T-helper 17 cell (primary cell): Measurements from ENCODE around the gene TADA2A. TPM values are rescaled to one million over a fixed set of nuclear protein-coding genes. Genes with fewer than 3 reads are reported as not detected.

Experiments
- ATAC-seq: fragments of 150-1000 bp; cut with Tn5 transposase; 2 replicates; pipeline ENCODE4 v1.10.0; 2021; ENCODE audit warnings: mild to moderate bottlenecking, moderate library complexity
- DNase-seq, 3 donors: peaks; one replicate each; pipeline versions ENCODE4 v3.0.0 to v3.0.0-alpha.2; 2020 to 2021
- H3K9me3 ChIP-seq: one replicate; pipeline ENCODE4 v1.7.0; 2013; ENCODE audit warnings: low read length, mild to moderate bottlenecking; ENCODE audit not compliant: control insufficient read depth, poor library complexity, severe bottlenecking
- H3K27ac Mint-ChIP-seq: one replicate; pipeline ENCODE4 v1.8.0; 2022; ENCODE audit warnings: mild to moderate bottlenecking, moderate library complexity, mixed read lengths
- H3K27me3 Mint-ChIP-seq: one replicate; pipeline ENCODE4 v1.8.0; 2022; ENCODE audit warnings: mixed read lengths
- H3K36me3 Mint-ChIP-seq: one replicate; pipeline ENCODE4 v1.8.0; 2022; ENCODE audit warnings: low read depth, mixed read lengths
- H3K4me1 Mint-ChIP-seq: one replicate; pipeline ENCODE4 v1.8.0; 2022; ENCODE audit warnings: mild to moderate bottlenecking, mixed read lengths
- H3K4me3 Mint-ChIP-seq: one replicate; pipeline ENCODE4 v1.8.0; 2022; ENCODE audit warnings: mild to moderate bottlenecking, moderate library complexity, mixed read lengths
- total RNA-seq, 4 donors: library from RNA in 2 of 4; stranded (reverse) in 2 of 4; gene quantifications; one replicate each; pipeline ENCODE4 v1.2.3 and lab custom pipeline; 2022 to 2026

Gene TADA2A
- total RNA-seq (10 to 100 TPM; 11.1 to 13.9 TPM), total RNA-seq (lab: John Stamatoyannopoulos, UW) (15.0 to 43.3 reads per million in 2 donors)

GRCh38 chr17:37406635-37407461, at the start of gene TADA2A, which contains the start of gene ACACA:
Gene TADA2A (plus strand): TSS chr17:37406886. CDS start chr17:37411366, 4,480 bp downstream.
Gene ACACA (minus strand): TSS chr17:37406836. CDS start chr17:37406299, 537 bp downstream.
- H3K4me3 Mint-ChIP-seq = peak within 1 kb of the TSS; percentile 96
- peak within 1 kb of the TSS; percentile 91 for H3K27ac Mint-ChIP-seq
- H3K27me3 Mint-ChIP-seq = no peaks in the 10 kb centered on the region
- H3K36me3 Mint-ChIP-seq = peaks cover 4% of the 10 kb centered on the region
- peaks cover 24% of the 10 kb centered on the region for H3K4me1 Mint-ChIP-seq
- peak; percentile 60 to 74 (median 71) for DNase-seq
- no peaks in the 10 kb centered on the region for H3K9me3 ChIP-seq
- peak; percentile 94 for ATAC-seq

DNA sequence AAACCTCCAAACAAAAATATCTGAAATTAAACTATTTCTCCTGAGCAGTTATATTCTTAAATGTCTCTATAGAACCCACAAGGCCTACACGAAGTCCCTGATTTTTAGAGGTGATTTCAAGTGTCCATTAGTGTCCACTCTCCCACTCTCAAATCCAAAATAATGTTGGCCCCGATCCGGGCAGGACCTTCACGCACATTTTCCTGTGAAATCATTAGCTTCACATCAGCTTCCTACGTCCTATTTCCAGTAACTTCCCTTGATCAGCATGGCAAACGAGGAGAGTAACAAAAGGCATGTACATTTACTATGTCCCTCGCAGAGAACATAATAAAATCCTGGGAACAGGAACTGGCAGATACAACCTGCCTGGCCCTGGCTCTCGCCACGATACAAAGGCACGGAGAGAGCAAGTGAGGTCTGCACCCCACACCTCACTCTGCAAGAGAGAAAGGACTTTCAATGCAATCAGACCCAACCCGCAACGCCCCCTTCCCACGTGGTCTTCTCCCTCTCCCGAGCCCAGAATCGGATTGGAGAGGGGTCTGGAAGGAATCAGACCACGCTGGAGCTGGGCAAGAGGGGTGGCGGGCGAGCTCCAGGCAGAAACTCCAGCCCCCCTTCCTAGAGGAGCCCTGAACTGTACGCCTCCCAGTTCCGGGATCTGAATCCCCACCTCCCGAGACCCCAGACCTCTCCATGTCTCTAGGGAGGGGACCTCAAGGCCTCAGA, 48.4 kb upstream of the TADA2A start:
- DNase-seq (peak in 2 of 3 donors; percentile 4 to 11), ATAC-seq (no peak)
- H3K9me3 ChIP-seq = no peaks in the 10 kb centered on the region
- peak overlapping the region; percentile 89 for H3K4me3 Mint-ChIP-seq
- H3K27me3 Mint-ChIP-seq = no peaks in the 10 kb centered on the region
- peaks cover 13% of the 10 kb centered on the region for H3K4me1 Mint-ChIP-seq
- H3K27ac Mint-ChIP-seq = peak overlapping the region; percentile 88
- H3K36me3 Mint-ChIP-seq = no peaks in the 10 kb centered on the region

DNA sequence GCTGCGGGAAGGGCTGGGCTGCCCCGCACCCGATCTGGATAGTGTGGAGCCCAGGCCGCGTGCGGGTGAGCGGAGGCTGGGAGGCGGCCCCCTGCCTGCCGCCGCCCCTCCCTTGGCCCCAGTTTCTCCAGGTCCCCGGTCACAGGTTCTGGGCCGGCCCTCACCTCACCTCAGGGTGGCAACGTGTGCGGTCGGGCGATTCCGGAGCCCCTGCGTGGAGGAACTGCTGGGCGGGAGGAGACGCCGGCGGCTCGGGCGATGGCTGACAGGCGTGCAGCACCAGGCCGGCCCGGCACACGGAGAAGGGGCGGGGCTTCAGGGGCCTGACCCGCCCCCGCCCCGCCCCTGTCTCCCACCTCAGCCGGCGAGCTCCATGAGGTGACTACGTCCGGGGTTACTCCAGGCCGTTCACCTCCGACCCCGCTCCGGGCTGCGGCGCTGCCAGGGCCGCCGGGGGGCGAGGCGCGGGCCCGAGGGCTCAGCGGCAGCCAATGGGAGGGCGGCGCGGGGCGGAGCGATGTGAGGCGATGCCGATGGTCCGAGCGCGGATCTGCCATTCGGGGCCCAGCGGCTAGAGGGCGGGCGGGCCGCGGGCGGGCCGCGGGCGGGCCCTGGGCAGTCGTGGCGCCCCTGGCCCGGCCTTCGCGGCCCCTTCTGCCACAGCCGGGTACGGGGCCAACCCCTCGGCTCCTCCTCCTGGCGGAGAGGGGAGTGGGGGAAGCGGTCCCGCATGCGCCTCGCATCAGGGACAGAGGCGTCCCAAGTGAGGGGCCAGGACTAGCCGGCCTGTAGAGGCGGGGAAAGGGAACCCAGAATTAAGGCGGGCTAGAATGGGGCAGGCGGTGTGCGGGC, 47.6 kb upstream of the TADA2A start:
- Mint-ChIP-seq H3K4me3 (peak overlapping the region; percentile 89), H3K27me3 (no peaks in the 10 kb centered on the region), H3K27ac (peak overlapping the region; percentile 88), H3K4me1 (peaks cover 13% of the 10 kb centered on the region), H3K36me3 (no peaks in the 10 kb centered on the region)
- ATAC-seq = peak; percentile 96
- no peaks in the 10 kb centered on the region for H3K9me3 ChIP-seq
- peak; percentile 82 to 91 (median 90) for DNase-seq

DNA sequence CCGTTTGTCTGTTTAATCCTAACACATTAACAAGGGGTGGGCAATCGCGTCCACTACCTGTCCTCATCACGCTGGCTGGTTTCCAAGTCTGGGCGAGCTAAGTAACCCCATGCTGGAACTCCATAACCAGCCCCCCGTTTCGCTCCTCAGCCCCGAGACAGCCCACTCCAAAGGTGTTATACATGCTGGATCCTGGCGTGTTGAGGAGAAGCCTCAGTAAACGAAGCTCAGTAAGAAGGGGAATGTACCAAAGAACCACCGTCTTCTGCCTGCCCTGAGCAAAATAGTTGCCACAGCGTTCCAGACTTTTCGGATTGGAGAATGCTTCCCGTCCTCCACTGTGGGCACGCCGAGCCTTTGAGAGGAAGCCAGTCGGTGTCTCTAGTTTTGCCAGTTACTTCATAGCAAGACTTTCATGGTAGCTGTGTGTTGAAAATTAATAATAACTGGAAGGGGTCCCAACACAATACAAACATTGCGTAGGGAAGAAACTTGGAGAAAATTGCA, 47.0 kb upstream of the TADA2A start:
- no peaks in the 10 kb centered on the region for H3K27me3 Mint-ChIP-seq
- H3K9me3 ChIP-seq = no peaks in the 10 kb centered on the region
- H3K4me3 Mint-ChIP-seq = peak overlapping the region; percentile 81
- DNase-seq (peak in 1 of 3 donors; percentile 5), ATAC-seq (no peak)
- H3K36me3 Mint-ChIP-seq = no peaks in the 10 kb centered on the region
- H3K27ac Mint-ChIP-seq = peak overlapping the region; percentile 41
- H3K4me1 Mint-ChIP-seq = peaks cover 13% of the 10 kb centered on the region

DNA sequence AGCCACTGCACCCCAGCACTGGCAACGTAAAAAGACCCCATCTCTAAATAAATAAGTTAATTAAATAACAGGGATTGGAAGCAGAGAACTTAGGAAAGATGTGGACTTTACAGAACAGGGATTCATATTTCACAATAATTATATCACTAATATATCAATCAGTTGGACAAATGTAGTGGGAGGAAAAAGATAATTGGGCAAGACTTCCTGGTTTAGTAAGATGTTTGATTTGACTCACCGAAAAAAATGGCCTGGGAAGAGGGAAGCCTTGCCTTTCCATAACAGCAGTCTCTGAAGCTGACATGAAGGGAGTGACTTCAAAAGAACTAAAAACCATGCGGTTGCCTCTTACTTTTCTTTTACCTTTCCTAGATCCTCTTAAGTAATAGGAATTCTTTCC, 46.1 kb upstream of the TADA2A start:
- peak overlapping the region; percentile 41 for H3K27ac Mint-ChIP-seq
- H3K4me1 Mint-ChIP-seq = peaks cover 13% of the 10 kb centered on the region
- DNase-seq = no peak
- no peaks in the 10 kb centered on the region for H3K9me3 ChIP-seq
- no peaks in the 10 kb centered on the region for H3K36me3 Mint-ChIP-seq
- ATAC-seq = no peak
- no peaks in the 10 kb centered on the region for H3K27me3 Mint-ChIP-seq
- H3K4me3 Mint-ChIP-seq = no peak overlapping the region

- no peak overlapping the region for H3K4me3 Mint-ChIP-seq
- no peak for ATAC-seq
- no peak for DNase-seq
Observed at GRCh38 chr17:37361543-37361942, 45.1 kb upstream of the TADA2A start.

GRCh38 chr17:37365589-37365988, 41.1 kb upstream of the TADA2A start:
- Mint-ChIP-seq H3K4me1 (no peaks in the 10 kb centered on the region), H3K27ac (no peak overlapping the region), H3K4me3 (no peak overlapping the region), H3K36me3 (no peaks in the 10 kb centered on the region), H3K27me3 (no peaks in the 10 kb centered on the region)
- H3K9me3 ChIP-seq = no peaks in the 10 kb centered on the region
- DNase-seq (no peak), ATAC-seq (no peak)

More at GRCh38 chr17:37361543-37361942, 45.1 kb upstream of the TADA2A start:
- peaks cover 13% of the 10 kb centered on the region for H3K4me1 Mint-ChIP-seq
- H3K27ac Mint-ChIP-seq = no peak overlapping the region
- no peaks in the 10 kb centered on the region for H3K27me3 Mint-ChIP-seq
- H3K36me3 Mint-ChIP-seq = no peaks in the 10 kb centered on the region
- H3K9me3 ChIP-seq = no peaks in the 10 kb centered on the region

GRCh38 chr17:37368577-37368976, 38.1 kb upstream of the TADA2A start:
- no peaks in the 10 kb centered on the region for H3K36me3 Mint-ChIP-seq

DNA sequence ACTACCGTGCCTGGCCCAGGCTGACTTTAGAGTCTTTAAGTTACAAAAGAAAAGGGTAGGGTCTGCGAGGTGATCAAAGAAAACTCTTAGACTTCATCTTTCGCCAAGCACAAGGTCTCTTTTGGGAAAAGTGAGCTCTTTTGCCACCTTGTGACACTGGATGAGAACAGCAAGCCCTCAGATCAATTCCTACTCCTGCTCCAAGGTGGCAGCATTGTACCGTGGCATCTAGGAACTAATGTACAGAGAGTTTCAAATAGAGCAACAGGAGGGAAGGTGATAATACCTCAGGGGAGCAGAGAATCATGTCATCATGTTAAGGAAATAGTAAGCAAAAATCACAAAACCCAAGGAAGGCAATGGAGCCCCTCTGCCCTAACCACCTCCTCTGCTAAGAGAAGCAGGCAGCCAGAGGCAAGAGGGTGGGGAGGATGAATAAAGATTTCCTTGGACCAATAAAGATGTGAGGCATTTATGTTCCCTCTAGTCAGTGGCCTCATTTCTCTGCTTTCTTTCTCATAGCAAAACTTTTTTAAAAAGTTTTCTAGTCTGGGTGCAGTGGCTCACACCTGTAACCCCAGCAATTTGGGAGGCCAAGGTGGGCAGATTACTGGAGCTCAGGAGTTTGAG, 33.0 kb upstream of the TADA2A start:
- DNase-seq = peak; percentile 12 to 42 (median 19)
- Mint-ChIP-seq H3K36me3 (no peaks in the 10 kb centered on the region), H3K4me3 (peak overlapping the region; percentile 9), H3K4me1 (peaks cover 5% of the 10 kb centered on the region), H3K27me3 (no peaks in the 10 kb centered on the region), H3K27ac (no peak overlapping the region)
- H3K9me3 ChIP-seq = no peaks in the 10 kb centered on the region
- peak; percentile 98 for ATAC-seq

More at GRCh38 chr17:37368577-37368976, 38.1 kb upstream of the TADA2A start:
- no peaks in the 10 kb centered on the region for H3K27me3 Mint-ChIP-seq
- peaks cover 4% of the 10 kb centered on the region for H3K4me1 Mint-ChIP-seq
- H3K27ac Mint-ChIP-seq = no peak overlapping the region
- no peaks in the 10 kb centered on the region for H3K9me3 ChIP-seq
- no peak for DNase-seq
- no peak for ATAC-seq
- H3K4me3 Mint-ChIP-seq = no peak overlapping the region

GRCh38 chr17:37375706-37376105, 31.0 kb upstream of the TADA2A start, which contains the start of gene C17orf78:
Gene C17orf78 (plus strand): TSS chr17:37375985. CDS start chr17:37376093, 108 bp downstream.
- Mint-ChIP-seq H3K36me3 (no peaks in the 10 kb centered on the region), H3K4me1 (peaks cover 5% of the 10 kb centered on the region), H3K27me3 (no peaks in the 10 kb centered on the region), H3K4me3 (no peak within 1 kb of the TSS), H3K27ac (no peak within 1 kb of the TSS)
- no peaks in the 10 kb centered on the region for H3K9me3 ChIP-seq
- no peak for DNase-seq
- no peak for ATAC-seq

GRCh38 chr17:37382056-37382455, 24.6 kb upstream of the TADA2A start:
- DNase-seq (no peak), ATAC-seq (no peak)
- no peaks in the 10 kb centered on the region for H3K9me3 ChIP-seq
- no peak overlapping the region for H3K4me3 Mint-ChIP-seq
- H3K36me3 Mint-ChIP-seq = no peaks in the 10 kb centered on the region
- no peak overlapping the region for H3K27ac Mint-ChIP-seq
- H3K27me3 Mint-ChIP-seq = no peaks in the 10 kb centered on the region
- peaks cover 2% of the 10 kb centered on the region for H3K4me1 Mint-ChIP-seq

DNA sequence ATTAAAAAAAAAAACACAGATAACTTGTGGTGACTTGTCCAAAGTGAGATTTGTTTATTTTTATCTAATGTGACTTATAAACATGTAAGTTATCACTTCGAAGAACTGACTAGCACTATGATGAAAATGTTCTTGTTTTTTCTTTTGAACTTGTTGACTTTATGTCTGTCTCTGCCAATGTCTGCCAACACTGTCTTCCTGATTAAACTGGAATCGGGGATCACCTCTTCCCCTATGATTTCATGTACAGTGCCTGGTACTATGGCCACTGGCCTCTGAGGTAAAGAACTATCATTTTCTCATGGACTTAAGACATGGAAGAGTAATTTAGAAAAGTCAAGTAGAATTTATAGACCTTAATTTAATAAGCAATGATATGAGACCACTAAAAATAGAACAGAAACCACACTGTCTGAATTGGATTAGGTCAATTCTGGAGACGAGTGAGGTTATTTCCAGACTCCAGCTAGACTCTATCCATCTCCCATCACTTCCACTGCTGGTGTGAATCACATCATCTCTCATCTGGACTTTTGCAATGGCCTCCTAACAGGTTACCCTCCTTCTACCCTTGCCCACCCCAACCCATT, 22.0 kb upstream of the TADA2A start:
- Mint-ChIP-seq H3K4me1 (peaks cover 2% of the 10 kb centered on the region), H3K27ac (no peak overlapping the region), H3K27me3 (no peaks in the 10 kb centered on the region), H3K36me3 (no peaks in the 10 kb centered on the region), H3K4me3 (no peak overlapping the region)
- H3K9me3 ChIP-seq = no peaks in the 10 kb centered on the region
- ATAC-seq = no peak
- DNase-seq = no peak
